GM19452 (cell line): Measurements from ENCODE around the gene TFF2.

Source experiments
- ATAC-seq: cut with Tn5 transposase; IDR thresholded peaks from one replicate; pipeline ENCODE4 v1.9.1; 2021; ENCODE audit not compliant: unreplicated experiment

Gene TFF2

DNA sequence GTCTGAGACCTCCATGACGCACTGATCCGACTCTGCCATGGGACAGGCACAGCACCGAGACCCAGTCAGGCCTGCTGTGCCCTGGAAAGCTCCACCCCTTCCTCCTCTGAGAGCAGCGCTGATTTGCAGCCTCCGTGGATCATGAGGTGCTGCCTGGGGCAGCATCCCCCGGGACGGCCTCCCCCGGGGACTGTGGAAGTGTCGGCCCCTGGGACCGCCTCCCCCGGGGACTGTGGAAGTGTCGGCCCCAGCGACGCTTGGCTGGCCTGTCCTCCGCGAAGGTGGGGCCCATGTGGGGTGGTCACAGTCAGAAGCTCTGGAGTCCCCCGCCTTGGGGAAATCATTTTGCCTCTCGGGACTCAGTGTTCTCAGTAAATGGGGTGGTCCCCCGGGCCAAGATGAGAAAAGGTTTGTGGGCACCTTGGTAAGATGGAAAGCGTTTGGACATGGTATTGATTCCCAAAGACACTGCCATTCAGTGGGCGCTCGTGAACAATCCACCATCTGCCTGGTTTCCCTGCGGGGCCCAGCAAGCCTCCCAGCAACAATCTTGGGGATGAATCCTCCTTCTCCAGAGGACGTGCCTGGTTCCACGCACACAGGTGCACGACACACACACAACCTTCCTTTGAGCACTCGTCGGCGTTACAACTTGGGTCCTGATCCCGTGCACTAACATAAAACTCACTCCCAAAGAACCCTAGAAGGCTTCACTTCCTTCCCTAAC, 3.0 kb downstream of the TFF2 start:
- no peak for ATAC-seq

DNA sequence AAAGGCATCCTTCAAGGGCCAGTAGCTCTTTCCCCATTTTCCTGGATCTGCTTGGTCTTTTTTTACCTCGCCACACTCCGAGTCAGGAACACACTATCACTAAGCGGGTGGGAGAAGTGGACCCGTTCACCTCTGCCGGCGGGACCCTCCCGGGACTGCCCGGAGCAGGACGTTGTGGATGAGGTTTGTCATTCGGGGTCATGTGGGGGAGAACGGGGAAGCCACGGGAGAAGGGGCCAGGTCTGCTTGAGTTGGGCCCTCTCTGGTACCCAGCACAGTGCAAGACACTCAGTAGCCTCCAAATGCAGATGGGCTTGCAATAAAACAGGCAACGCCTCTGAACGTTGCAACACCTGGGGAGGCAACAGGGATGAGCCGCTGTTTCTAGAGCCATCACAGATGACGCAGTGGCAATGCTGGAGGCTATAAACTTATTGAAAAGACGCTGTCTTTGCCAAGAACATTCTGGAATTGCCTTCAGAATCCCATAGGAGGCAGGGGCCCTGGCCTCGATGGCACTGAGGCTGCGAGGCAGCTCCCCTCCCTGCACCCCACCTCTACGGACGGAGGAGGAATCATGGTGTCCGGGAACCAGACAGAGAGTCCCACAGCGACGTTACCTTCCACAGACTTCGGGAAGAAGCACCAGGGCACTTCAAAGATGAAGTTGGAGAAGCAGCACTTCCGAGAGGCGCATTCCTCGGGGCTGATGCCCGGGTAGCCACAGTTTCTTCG, 3.8 kb downstream of the TFF2 start:
- ATAC-seq = no peak

DNA sequence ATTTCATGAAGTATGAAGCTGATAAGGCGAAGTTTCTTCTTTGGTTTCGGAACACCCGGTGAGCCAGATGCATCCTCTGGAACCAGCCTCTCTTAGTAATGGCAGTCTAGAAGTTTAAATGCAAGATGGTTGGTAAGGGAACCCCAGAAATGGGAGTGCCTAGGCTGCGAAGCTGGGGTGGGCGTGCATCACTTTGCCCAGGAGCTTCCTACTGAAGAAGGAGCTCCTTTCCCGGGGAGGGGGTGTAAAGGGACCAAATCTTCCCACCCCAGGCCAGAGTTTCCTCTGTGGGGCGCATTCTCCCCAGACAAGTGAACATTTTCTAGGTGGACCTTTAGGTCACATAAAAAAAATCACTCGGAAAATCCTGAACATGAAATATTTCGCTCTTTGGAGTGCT, 4.4 kb downstream of the TFF2 start:
- ATAC-seq = no peak

DNA sequence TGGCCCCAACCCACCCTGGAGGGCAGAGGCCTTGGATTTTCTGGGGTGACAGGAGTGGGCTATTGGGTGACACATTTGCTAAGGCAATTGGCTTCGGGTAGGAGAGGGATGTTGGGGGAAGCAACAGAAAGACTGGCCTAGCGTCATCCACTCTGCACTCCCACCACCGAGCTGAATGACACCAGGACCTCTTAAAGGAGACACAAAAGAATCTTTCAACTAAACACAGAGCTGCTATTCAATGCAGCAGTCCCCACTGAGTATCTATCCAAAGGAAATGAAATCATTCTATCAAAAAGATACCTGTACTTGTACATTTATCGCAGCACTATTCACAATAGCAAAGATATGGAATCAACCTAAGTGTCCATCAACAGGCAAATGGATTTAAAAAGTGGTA, 6.2 kb downstream of the TFF2 start:
- ATAC-seq = no peak

DNA sequence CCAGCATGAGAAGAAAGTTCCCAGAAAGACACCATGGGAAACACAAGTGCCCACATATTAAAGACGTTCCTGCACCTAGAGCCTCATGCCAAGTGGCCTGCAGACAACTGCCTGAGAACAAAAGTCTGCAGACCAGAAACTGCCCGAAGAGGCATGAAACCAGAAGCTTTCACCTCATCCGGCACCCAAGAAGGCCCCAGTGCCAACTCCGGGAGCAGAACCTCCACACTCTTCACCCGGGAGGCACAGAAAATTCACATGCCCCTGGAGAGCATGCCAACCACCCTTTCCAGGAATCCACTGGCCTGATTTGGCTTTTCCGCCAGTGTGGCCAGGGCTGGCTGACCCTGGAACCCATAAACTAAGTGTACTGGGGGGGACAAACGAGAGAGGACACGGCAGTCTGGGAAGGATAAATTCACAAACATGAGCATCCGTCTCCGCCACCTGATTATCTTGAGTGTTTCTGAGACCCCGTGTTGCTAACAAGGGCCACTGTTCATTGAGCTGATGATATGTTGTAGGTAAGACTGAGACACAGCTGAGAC, 6.8 kb downstream of the TFF2 start:
- ATAC-seq = no peak

DNA sequence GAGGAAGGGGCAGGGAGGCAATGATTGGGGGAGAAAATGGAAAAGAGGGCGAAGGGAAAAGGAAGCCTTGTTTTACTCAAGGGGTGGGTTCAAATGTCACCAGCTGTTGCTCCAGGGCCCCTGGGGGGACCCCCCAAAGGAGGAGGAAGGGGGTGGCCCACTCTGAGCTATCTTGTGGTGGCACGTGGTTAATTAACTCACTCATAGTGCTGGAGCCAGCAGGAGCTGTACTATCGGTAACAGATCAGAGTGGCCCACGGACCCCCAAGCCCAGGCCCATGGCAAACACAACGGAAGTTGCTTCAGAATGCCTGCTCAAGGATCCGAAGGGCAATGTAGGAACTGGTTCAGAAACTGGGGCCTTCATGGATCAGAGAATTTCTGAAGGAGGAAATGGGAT, 7.2 kb downstream of the TFF2 start:
- ATAC-seq = no peak

DNA sequence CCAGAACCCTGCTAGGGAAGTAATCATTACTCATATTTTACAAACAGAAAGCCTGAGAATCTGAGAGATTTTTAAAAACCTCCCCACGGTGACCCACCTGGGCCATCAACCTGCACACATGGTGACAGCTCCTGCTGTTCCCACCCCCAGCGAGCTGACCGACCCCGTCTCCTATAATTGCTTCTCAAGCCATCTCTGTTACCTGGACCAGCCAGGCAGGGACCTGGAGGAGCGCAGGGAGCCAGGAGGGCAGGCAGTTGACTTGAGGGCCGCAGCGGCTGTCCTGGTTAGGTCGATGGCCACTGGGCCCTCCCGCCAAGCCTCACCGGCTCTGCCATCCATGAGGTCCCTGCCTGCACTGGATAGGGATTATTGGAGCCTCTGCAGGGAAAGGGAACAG, 7.7 kb downstream of the TFF2 start:
- no peak for ATAC-seq

DNA sequence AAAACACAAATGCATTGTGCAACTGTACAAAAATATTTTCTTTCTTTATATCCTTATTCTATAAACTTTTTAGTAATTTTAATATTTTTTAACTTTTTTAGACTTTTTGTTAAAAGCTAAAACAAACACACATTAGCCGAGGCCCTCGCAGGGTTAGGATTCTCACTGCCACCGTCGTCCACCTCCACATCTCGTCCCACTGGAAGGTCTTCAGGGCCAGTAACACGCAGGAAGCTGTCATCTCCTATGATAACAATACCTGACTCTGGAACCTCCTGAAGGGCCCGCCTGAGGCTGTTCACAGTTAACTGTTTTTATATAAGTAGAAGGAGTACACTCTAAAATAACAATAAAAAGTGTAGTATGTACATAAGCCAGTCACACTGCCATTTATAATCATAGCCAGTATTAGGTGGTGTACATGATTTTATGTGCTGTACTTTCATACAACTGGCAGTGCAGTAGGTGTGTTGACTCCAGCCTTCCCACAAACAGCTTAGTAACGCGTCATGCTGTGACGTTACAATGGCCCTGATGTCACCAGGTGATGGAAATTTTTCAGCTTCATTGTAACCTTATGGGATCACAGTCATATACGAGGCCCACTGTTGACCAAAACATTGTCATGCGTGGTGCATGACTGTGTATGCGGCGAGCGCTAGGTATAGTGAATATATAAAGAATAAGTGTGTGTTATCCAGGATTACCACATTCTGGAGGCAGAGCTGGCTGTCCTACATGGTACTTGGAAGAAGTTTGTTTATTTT, 8.8 kb downstream of the TFF2 start:
- ATAC-seq = no peak

DNA sequence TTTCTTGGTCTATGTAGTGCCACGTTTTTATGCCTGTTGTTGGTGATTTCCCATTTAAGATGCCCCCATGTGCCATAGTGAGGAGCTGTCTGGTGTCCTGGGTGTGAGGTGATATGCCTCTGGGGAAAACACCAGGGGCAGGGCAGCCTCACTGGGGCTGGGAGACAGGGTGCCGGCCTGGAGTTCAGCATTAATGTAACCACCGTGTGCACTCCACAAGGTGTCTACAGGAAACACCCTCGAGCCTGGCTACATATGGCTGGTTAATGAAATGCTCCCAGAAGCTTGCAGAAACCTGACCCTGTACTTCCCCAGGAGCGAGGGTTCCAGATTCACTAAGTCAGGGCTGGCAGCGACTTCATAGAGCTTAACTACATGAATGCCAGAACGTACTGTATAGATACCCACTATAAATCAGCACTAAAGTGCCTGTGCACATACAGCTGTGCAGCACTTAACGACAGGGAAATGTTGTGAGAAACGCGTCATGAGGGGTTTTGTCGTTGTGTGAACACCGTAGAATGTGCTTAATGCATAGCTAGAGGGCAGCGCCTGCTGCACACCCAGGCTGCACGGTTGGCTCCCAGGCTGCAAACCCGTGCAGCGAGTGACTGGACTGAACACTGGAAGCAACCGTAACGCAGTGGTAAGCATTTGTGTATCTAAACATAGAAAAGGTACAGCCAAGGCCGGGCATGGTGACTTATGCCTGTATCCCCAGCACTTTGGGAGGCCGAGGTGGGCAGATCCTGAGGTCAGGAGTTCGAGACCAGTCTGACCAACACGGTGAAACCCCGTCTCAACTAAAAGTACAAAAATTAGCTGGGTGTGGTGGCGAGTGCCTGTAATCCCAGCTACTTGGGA, 10.4 kb downstream of the TFF2 start:
- no peak for ATAC-seq

DNA sequence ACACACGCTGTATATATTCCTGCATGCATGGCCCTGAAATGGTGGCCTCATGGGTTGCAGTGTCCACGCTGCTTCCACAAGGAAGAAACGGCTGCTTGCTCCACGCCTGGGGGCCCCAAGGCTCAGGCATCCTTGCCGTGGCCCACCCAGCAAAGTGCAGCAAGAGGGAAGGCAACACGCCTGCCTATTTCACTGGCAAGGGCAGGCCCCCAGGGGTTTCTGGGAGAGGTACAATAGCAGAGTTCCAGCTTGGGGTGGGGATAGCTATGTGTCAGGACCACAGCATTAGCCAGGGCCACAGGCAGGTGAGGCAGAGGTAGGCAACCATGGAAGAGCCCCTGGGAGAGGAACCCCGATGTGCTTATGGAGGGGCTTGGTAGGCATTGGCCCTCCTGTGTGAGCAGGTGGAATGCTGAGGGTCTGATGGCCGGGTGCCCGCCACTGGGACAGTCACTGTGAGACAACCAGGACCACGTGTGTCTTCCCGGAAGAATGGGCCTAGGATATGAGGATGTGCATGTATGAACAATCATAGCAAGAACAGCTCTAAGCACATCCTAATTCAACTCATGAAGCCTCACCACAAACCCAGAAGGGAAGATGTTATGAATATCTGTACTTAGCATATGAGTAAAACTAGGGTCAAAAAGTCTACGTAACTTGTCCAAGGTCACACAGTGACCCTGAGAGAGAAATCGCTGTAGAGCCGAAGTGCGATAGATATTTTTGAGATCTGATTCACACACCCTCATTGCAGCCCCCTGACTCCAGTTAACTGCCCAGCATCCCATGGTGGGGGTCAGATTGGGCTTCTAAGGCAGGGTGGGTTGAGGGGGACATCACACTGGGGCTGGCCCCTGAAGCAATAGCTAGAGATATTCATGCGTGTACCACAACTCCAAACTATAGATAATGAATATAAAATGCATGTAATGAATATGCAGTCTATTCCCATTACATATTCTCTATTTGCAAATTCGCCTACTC, 11.8 kb downstream of the TFF2 start:
- ATAC-seq = no peak

DNA sequence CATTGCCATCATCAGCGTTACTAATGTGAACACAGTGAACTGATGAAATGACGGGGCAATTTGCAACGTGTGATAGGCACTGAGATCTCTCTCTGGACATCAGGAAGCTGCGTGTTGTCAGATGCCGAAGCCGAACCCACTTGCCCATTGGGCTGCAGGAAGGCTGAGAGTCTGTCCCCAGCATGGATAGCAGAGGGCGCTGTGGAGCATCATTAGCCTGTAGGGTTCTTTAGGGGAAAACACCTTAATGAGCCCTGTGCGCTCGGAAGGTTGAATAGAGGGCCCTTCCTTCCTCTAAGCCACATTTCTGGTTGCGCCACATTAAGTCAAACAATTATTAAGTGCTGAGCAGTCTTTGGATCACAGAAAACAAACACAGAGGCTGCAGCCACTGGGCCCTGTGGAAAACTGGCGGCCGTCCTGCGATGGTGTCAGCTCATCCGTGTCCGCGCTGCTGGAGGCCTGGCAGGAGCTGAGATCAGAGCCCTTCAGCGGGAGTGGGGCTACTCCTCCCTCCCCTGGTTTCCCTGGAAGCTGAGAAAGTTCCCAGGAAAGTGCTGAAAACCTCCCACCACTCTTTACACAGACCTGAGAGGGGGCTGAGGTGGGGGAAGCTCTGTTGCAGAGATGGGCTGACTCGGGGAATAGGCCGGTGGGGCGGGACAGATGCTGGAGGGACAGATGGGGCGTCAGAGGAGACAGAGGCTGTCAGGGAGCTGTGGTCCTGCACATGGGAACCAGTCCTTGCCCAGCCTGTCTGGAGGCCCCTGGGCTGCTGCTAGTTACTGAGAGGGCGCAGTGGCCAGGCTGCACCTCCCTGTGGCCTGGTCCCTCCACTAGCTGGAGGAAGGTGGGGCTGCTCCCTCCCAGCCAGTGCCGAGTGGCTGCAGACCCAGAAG, 12.7 kb downstream of the TFF2 start:
- ATAC-seq = no peak

DNA sequence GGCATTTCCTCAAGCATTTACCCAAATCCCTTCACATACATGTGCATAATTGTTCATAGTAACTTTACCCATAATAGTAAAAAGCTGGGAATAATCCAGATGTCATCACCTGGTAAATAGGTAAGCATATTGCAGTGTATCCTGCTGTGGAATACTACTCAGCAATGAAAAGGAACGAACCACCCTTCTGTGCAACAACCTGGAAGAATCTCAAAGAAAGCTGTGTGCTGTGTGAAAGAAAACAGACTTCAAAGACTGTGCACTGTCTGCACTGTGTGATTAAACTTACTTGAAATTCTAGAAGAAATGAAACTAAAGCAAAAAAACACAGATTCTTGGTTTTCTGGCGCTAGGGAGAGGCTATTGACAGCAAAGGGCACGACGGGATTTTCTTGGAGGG, 13.5 kb downstream of the TFF2 start:
- no peak for ATAC-seq

DNA sequence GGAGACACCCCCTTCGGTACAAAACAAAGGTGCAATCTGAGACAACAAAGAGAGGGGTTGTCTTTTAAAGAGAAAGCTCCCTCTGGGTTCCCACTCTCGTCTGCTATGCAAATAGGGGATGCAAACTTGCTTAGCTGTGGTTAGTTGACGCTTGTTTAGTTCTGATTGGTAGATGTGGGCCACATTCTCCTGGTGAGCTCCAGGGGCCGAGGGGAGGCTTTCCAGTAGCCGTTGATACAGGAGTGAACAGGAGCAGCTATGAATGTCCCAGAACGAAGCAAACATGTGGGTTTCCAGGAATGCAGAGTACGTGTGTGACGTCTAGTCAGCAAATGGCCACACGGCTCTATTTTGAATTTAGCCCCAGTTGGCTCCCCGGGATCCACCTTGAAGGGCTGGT, 14.7 kb downstream of the TFF2 start:
- ATAC-seq = no peak

DNA sequence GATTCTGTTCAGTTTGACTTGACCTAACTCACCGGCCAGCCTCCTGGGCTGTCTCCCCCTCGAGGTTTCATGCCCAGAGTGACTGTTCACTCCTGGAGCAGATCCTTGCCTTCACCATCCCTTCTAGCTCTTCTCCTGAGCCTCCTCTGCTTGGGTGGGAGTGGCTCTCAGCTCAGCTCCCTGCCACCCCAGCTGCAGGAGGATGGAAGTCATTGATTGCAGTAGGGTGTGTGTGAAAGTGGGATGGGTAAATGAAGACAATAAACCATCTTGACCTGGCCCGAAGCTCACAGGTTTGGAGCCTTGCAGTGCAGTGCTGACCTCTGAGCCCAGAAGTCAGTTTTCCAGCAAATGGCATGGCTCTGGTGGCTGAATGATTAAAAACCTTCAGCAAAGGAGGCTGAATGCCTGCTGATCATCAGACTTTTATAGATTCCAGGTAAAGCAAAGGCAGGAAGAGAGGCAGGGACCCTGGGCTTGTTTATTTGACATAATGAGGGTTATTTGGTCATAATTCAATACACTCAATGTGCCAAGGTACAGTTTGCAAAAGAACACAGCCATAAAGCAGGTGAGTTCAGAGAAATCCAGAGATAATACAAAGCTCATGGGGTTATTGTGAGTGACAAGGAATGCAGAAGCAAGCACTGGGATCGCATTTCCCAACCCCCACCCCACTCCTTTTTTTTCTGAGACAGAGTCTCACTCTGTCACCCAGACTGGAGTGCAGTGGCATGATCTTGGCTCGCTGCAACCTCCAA, 18.1 kb downstream of the TFF2 start:
- no peak for ATAC-seq

DNA sequence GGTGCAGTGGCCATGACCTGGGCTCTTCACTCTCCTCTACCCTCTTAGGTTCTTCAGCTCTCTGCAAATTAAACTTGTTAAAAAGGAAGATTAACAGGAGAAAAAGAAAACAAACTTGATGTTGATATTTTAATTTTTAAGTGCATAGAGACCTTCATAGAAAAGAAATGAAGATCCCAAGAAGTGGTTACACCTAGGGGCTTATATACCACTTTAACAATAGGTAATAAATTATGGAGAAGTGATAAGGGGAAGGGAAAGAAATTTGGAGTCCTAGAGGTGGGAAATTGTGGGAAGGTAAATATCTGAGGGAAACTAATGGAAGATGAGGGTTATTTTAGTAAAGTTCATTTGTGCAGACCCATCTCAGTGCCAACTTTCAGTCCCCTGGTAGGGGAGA, 19.1 kb downstream of the TFF2 start:
- ATAC-seq = no peak

DNA sequence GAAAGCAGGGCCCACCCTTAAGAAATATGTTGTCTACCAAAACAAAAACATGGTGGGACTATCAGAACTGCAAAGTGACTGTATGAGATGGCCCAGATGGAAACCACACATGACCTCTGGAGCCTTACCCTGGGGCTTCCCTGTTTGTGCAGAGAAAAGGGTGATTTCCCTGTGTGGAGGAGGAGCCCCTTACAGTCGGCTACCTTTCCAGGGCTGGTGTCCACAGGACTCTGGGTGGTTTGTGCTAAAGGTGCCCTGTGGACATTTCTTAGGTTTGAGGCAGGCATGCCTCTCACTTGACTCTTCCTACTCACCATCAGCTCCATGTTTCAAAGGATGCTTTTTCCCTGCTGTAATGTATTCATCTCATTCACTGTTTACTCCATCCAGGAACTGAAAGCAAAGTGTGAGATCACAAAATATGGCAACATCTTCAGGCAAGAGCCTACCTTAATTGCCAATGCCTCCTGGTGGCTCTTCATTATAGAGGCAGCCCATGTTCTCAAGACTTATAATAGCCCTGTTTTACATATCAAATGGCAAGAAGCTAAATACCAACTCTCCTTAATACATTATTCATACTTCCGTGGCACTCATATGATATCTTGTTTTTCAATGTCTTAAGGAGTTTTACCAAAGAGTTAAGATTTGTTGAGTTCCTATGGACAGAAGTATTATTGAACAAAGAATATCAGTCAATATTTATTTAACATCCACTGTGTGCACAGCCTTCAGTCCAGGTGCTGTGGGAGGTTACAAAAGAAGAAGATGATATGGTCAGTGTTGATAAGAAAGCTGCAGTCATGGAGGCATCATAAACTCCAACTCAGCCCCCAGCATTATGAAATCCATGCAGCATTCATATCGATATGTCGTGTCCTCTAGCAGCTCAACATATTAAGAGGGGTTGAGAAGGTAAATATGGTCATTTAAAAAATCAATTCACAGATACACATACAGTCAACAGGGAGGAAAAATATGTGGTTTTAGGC, 20.1 kb downstream of the TFF2 start:
- ATAC-seq = no peak

DNA sequence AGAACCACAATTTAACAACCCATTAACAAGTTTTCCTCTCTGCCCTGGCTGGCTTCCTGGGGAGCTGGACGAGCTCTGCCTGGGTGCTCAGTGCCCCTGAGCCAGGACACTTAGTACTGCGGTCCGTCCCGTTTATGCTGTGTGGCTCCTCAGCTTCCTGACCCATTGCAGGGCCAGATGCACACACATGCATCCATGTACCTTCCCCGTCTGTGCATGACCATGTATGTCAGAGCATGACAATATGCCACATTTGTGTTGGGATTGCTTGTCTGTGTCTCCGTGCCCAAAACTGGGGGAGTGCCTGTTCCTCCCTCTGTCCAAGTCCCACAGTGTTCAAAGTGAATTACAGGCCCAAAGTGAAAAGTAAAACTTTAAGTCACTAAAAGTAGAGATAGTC, 25.9 kb downstream of the TFF2 start:
- ATAC-seq = no peak
